GM21723 (cell line): Measurements from ENCODE around the gene PLEKHG4B.
"Not testable (repeated sequence)": the region's sequence is repeated elsewhere in the genome, so short reads cannot be mapped to it uniquely, and the experiment has no call there.

Experiments used
- ATAC-seq: cut with Tn5 transposase; IDR thresholded peaks from one replicate; pipeline ENCODE4 v1.9.1; 2021; ENCODE audit warnings: mild to moderate bottlenecking, moderate library complexity; ENCODE audit not compliant: unreplicated experiment

The PLEKHG4B gene, protein sequence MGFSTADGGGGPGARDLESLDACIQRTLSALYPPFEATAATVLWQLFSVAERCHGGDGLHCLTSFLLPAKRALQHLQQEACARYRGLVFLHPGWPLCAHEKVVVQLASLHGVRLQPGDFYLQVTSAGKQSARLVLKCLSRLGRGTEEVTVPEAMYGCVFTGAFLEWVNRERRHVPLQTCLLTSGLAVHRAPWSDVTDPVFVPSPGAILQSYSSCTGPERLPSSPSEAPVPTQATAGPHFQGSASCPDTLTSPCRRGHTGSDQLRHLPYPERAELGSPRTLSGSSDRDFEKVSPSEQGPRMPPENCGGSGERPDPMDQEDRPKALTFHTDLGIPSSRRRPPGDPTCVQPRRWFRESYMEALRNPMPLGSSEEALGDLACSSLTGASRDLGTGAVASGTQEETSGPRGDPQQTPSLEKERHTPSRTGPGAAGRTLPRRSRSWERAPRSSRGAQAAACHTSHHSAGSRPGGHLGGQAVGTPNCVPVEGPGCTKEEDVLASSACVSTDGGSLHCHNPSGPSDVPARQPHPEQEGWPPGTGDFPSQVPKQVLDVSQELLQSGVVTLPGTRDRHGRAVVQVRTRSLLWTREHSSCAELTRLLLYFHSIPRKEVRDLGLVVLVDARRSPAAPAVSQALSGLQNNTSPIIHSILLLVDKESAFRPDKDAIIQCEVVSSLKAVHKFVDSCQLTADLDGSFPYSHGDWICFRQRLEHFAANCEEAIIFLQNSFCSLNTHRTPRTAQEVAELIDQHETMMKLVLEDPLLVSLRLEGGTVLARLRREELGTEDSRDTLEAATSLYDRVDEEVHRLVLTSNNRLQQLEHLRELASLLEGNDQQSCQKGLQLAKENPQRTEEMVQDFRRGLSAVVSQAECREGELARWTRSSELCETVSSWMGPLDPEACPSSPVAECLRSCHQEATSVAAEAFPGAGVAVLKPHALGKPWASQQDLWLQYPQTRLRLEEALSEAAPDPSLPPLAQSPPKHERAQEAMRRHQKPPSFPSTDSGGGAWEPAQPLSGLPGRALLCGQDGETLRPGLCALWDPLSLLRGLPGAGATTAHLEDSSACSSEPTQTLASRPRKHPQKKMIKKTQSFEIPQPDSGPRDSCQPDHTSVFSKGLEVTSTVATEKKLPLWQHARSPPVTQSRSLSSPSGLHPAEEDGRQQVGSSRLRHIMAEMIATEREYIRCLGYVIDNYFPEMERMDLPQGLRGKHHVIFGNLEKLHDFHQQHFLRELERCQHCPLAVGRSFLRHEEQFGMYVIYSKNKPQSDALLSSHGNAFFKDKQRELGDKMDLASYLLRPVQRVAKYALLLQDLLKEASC (N-terminal part only)

DNA sequence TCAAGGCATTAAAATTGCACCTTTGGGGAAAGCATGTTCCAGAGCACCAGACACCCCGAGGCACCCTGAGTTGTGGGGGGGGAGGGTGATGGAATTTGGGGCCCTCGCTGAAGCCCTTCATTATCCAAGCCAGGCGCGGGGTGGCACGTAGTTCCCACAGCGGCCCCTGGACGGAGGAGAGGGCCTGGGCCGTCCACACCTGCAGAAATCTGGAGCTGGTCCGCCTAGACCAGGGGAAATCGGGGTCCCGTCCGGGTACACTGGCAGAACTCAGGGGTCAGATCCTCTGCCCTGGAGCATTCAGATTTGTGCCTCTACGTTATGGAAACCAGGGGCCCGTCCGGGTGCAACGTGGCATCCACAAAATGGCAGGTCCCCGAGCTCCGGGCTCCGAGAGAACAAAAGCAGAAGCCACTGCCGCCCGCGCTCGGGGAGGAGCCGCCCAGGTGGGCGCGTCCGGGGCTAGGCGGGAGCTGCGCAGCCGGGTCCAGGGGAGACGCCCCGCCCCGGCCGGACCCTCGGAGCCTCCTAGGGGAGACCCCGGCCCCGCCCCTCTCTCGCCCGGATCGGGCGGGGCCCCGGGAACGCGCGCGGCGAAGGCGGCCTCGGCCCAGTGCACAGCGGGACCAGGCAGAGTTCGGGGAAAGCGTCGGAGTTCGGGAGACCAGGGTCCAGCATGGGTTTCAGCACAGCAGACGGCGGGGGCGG is at the start of gene PLEKHG4B:
Gene PLEKHG4B (plus strand): TSS at position 613 of the 708 bp plus-strand sequence. CDS start 64 bp downstream, at position 677.
- ATAC-seq, result no peak

DNA sequence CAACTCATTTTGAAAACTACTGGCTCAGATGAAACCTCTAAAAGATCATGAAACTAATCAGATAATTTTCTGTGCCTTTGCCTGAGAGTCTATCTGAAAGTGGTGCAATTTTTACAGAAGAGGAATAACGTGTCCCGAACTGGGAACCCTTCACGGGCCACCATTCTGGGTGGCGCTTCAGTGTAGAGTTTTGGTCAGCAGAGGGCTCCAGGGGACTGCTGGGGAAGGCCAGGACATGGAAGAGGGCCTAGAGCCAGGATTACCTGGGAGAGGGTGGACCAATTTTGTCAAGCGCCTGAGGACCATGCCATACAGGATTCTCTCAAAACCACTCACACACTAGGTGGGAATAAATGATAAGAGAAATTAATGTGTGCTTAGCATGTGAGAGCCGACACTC is 49.7 kb upstream of the PLEKHG4B start:
- no peak for ATAC-seq

DNA sequence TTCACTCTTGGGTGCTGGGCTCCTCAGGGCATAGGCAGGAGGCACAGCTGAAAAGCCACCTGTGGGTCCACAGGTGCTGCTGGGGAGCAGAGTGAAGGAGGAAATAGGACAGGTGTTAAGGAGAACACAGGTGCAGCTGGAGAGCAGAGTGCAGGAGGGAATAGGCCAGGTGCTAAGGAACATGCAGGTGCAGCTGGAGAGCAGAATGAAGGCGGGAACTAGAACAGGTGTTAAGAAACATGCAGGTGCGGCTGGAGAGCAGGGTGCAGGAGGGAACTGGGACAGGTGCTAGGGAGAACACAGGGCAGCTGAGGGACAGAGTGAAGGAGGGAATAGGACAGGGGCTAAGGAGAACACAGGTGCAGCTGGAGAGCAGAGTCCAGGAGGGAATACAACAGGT is 43.8 kb upstream of the PLEKHG4B start:
- ATAC-seq, result no peak

DNA sequence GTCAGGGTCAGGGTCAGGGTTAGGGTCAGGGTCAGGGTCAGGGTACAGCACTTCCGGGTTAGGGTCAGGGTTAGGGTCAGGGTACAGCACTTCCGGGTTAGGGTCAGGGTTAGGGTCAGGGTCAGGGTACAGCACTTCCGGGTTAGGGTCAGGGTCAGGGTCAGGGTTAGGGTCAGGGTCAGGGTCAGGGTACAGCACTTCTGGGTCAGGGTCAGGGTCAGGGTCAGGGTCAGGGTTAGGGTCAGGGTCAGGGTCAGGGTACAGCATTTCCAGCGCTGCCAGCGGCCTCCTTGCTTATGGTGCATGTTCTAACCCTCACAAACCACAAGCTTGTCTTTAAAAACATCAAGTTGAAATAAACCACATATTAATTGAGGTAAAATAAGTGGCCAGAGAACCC is 42.4 kb upstream of the PLEKHG4B start:
- ATAC-seq, result not testable (repeated sequence)

DNA sequence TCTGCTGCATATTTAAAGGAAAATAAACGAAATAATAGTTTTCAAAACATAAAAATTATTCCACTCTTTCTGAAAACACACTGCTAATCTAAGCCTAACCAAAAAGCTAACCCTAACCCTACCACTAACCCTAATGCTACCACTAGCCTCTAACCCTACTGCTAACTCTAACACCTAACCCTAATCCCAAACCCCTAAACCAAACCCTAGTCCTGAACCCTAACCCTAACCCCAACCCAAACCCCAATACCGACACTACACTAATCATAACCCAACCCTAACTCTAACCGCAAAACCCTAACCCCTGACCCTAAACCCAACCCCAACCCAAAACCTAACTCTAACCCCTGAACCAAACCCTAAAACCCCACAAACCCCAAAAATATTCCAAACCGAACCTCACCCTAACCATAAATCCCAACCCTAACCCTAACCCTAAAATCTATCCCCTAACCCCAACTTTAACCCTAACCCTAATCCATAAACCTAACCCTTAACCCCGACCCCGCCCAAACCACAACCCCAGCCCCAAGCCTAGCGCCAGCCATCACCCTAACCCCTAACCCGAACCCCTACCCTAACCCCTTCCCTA is 41.9 kb upstream of the PLEKHG4B start:
- ATAC-seq, result no peak

DNA sequence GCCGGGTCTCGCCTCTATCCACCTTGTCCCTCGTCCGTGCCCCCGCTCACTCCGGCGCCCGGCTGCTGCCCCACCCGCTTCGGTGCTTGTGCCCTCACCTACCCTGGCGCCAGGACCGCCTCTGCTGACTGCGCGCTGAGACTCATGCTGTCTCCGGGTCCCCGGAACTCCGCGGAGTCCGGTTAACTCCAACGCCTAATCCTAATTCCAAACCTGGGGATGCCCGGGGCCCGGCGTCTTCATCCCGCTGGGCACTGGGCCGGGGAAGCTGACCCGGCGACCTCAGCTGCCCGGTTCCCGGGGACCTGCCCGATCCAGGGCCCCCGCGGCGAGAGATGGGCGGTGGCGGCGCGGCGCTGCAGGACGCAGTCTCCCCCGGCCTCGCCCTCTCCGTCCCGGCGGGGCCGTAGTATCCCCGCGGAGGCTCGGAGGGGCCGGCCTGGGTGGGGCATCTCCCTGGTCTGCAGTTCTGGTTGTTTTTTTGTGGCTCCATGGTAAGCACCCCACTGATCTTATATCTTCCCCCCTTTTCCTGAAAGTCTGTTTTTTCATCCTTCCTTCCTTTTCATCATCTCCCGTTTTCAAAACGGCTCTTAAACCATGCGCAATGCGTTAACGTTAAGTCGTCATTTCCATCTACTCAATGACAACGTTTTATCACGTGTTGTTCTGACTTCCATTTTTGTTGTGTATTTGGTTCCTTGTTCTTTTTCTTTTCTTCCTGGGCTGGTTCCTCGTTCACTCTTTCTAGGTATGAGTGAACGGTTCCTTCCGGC is 41.1 kb upstream of the PLEKHG4B start:
- ATAC-seq, result no peak

DNA sequence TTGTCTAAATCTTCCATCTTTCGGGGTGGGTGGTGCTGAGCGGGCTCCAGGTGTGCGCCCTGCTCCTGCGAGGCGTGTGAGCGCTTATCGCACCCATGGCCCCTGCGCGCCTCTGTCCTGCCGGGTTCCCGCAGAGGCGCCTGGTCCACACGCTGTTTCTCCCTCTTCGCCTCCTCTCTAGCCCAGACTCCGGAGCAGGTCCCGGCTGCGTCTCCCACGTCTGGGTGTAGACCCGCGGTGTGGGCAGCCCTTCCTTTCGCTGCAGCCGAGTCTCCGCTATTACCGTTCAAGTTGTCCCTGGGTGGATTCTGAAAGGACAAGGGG is 40.5 kb upstream of the PLEKHG4B start:
- no peak for ATAC-seq

DNA sequence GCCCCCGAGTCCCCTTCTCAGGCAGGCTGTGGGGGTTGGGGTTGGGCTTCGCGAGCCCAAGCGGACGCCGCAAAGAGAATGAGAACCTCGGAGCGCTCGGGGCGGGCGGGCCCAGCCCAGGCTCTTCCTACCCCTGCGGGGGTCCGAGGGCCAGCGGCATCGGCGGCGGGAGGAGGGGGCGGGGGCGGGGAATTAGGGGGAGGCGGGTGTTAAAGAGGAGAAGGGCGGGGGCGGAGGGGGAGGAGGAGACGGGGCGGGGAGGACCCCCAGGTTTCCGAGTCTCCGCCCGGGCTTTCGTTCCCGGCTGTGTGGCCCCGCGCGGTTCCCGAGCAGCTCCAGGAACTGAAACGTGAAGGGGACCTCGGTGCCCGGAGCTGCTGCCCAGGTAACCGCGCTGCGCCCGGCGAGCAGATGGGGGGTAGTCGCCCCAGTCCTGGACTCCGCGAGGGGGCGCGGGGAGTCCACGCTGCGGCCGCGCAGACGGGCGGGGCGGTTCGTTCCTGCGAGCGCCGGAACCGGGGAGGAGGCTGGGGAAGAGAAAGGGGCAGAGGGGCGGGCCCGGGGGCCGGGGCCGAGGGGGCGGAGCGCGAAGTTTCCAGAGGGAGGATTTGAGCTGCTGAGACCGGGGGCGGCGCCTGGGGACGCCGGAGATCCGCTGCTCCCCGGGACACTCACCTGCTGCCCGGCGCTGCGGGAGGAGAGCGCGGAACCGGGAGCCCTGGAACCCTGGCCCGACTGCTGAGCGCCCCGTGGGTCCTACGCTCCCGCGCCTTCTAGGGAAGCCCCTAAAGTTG is 38.4 kb upstream of the PLEKHG4B start:
- ATAC-seq, result no peak

DNA sequence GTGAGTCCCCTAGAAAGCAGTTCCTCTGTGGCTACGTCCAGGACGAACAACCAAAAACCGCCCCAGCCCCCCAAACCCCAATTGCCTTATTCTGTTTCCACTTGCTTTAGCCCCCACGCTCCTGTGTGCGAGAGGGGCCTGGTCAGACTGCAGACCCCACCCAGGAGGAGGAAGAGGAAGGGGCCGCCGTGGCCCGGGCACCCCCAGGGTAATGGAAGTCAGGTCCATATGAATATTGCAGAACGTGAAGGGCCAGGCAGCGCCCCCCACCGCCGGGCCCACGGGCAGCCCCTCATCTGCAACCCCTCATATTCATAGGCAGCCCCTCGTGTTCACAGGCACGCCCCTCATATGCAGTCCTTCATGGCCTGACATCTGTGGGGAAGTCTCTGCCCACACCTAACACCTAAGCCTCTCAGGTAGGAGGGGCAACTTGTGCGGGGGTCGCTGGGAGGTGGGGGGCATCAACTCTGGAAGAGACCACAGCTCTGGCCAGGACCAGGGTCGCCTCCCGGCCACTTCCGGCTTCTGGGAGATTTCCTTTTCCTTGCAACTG is 37.7 kb upstream of the PLEKHG4B start:
- no peak for ATAC-seq

DNA sequence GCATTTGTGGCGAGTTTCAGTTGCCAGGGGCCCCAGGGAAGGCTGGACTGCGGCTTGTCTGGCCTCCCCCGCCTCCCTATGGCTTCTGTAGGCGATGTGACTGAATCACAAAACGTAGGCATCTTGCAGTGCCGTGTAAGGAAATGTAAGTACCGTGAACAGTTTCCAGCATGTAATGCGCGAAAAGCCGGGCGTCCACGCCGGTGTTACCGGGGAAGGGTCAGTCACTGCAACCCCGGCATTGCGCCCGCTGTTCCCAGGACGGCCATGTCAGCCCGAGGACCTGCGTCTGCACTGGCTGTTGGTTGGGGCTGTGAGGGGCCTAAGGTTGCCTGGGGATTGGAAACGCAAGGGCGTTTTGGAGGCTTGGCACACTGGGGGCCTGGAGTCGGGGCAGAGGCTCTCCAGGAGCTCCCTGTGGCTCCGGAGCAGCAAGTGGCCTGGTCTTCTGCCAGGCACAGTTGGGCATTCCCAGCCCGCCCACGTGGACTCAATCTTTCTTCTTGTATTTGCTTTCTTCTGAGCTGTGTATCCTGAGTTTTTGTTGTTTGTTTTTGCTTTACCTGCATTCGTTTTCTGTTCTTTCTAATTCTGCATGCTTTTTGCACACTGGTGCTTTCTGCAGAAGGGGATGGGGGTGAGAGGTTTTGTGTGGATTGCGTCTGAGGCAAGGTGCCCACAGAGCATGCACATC is 36.9 kb upstream of the PLEKHG4B start:
- ATAC-seq, result no peak

DNA sequence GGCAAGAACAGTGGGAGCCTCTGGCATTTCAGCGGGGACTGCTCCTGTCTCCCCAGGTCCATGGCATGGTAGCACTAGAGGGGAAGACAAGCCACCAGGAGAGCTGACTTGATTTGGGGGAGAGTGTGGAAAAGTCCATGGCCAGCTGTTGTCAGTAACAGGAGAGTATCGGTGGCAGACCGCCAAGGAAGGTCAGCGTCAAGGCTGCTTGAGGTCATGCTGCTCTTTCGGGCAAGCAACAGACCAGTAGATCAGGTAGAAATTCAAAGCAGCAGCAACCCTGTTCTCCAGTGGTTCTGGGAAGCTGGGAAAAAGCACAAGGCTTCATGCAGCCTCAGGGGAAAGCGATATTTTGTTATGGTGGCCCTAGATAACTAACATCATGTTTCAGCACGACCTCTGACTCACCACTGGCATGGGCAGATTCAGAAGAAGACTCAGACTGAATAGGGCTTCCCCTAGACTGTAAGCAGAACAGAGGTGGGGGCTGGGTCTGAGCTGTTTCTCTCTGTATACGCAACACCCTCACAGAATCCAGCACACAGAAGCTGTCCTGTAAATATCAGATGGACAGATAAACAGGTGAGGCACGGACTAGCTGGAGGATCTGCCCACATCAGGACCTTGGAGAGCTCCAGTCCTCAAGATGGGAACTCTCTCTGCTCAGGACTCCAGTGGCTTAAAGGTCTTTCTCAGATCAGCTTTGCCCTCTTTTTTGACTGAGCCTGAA is 35.2 kb upstream of the PLEKHG4B start:
- no peak for ATAC-seq

DNA sequence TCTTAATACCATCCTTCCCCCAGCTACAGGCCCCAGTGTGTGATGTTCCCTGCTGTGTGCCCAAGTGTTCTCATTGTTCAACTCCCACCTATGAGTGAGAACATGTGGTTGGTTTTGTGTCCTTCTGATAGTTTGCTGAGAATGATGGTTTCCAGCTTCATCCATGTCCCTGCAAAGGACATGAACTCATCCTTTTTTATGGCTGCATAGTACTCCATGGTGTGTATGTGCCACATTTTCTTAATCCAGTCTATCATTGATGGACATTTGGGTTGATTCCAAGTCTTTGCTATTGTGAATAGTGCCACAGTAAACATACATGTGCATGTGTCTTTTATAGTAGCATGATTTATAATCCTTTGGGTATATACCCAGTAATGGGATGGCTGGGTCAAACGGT is 31.7 kb upstream of the PLEKHG4B start:
- ATAC-seq, result not testable (repeated sequence)

DNA sequence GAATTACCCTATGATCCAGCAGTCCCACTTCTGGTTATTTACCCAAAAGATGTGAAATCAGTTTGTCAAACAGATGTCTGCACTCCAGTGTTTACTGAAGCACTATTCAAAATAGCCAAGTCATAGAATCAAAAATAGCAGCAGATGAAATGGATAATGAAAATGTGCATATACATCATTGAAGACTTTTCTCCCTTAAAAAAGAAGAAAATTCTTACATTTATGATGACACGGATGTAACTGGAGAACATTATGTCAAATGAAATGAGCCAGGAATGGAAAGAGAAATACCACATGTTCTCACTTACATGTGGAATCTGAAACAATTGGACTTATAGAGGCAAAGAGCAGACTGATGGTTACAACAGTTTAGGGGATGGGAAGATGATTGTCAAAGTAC is 21.5 kb upstream of the PLEKHG4B start:
- no peak for ATAC-seq

DNA sequence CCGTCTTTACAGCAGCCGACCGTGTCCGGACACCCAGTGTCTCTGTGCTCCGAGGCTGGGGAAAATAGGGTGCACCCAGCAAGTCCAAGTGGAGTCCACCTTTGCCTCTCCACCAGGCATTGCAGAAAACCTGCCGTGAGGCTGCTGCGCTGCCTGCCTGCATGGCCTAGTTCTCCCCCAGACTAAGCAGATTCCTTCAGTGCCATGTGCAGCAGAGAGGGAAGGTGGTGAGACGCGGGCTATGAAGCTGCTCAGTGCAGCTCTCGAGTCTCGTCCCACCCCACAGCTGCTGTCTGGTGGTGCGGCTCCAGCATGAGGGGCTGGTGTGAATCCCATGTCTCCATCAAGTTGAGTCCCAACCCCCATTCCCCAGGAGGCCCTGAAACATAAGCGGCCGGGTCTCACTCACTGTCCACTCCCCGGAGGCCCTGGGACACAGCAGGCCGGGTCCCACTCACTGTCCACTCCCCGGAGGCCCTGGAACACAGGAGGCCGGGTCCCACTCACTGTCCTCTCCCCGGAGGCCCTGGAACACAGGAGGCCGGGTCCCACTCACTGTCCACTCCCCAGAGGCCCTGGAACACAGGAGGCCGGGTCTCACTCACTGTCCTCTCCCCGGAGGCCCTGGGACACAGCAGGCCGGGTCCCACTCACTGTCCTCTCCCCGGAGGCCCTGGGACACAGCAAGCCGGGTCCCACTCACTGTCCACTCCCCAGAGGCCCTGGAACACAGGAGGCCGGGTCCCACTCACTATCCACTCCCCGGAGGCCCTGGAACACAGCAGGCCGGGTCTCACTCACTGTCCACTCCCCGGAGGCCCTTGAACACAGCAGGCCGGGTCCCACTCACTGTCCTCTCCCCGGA is 19.4 kb upstream of the PLEKHG4B start:
- not testable (repeated sequence) for ATAC-seq

DNA sequence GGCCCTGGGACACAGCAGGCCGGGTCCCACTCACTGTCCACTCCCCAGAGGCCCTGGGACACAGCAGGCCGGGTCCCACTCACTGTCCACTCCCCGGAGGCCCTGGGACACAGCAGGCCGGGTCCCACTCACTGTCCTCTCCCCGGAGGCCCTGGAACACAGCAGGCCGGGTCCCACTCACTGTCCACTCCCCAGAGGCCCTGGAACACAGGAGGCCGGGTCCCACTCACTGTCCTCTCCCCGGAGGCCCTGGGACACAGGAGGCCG is 18.9 kb upstream of the PLEKHG4B start:
- ATAC-seq, result not testable (repeated sequence)

DNA sequence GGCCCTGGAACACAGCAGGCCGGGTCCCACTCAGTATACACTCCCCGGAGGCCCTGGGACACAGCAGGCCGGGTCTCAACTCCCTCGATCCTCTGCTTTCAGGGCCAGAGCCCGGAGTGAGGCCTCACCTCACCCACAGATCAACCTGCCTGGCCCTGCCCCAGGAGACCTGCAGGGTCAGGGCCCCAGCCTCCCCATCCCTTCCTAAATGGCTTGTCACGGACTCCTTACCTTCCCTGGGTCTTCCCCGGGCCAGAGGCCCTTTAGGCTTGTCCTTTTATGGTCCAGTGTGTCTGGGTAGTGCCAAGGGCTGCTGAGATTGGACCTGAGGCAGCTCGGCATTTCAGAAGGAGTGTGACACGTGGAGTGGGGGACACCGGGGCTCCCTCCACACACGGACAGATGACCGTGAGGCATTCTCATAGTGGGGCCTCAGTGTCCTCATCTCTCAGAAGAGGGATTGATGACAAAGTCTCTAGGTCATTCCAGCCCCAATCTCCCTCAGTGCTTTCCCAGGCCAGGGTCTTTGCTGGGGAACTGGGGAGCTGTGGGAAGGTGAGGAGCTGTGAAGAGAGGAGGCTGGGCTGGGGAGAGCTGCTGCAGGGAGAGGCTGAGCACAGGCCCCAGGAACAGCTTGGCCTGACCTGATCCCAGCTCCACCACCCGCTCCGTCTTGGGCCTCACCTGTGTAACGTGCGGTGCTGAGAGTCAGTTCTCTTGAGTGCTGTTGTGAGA is 18.0 kb upstream of the PLEKHG4B start:
- ATAC-seq, result no peak
